DMS79 (cell line): ENCODE measurements around the gene CNOT1.
"Not testable (repeated sequence)": the region's sequence is repeated elsewhere in the genome, so short reads cannot be mapped to it uniquely, and the experiment has no call there.

Source experiments
- DNase-seq: peaks from one replicate; lab custom pipeline; 2025; lab: John Stamatoyannopoulos, UW

The CNOT1 gene

GRCh38 chr16:58582133-58582532 lies 47.5 kb downstream of the CNOT1 start:
- no peak for DNase-seq

GRCh38 chr16:58579587-58579986 lies 50.0 kb downstream of the CNOT1 start:
- no peak for DNase-seq

DNA sequence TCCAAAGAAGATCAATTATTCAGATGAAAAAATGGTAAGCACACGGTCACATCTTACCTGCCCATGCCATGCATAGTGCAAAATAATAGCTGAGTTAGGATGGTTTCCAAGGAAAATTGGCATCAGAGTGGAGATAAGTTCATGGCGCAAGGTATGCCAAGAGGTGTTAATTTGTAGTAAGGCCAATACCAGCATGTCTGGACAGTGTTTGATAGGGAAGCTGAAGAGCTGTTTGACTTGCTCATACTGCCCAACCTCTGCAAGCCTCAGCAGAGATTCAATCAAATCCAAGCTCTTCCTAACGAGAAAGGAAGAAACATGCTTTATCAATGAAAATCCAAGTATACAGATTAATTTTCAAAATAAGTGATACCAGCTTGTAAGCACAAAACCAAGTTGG lies 51.0 kb downstream of the CNOT1 start:
- DNase-seq, result no peak

DNA sequence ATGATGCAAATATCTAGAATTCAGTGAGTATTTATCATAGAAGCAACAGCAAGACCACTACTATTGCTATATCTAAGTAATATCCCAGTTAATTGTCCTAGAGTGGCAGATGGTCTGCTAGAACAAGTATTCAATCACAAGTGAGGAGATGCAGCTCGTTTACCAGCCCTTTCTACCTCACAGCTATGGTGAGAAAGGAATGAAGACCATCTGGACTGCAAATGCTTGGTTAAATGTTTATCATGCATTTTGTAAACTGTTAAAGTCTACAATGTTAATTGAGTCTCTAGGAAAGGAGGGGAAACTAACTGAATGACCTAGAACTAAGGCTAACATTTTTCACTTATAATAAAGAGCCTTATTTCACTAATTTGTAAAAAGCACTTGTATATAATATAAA lies 52.5 kb downstream of the CNOT1 start:
- no peak for DNase-seq

- no peak for DNase-seq
Measured at GRCh38 chr16:58574895-58575294, 54.7 kb downstream of the CNOT1 start.

GRCh38 chr16:58565697-58566096 lies 63.9 kb downstream of the CNOT1 start:
- not testable (repeated sequence) for DNase-seq

DNA sequence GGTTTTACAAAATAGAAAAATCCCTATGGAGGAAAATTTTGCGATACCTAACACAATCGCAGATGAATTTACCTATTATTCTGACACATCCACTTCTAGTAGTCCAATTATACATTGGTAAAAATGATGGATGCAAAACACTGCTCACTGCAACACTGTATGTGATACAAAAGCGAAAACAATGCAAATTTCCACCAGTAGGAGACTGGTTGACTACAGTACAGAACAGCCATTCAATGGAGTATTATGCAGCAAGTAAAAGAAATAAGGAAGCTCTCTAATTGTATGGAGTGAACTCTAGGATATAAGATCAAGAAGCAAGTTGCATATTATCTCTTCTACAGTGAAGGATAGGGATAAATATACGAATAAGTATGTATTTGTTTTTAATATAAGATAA lies 65.9 kb downstream of the CNOT1 start:
- DNase-seq, result no peak

- no peak for DNase-seq
Measured at GRCh38 chr16:58563235-58563634, 66.4 kb downstream of the CNOT1 start.

DNA sequence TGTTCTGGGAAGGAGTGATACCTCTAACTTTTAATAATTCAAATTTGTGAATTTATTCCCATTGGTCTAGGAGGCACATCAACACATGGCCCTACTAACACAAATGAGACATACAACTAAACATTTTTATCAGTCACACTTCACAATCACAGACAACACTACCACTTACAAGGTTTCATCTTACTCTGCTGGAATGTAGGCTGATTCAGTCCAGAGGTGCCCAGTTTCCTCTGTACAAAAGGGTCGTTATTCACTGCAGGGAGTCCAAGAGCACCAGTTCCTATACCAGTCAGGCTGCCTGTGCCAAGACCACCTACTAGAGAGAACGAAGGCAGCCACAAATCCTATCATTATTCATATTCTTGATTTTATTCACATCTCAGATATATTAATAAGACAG lies 72.9 kb downstream of the CNOT1 start:
- DNase-seq, result no peak

DNA sequence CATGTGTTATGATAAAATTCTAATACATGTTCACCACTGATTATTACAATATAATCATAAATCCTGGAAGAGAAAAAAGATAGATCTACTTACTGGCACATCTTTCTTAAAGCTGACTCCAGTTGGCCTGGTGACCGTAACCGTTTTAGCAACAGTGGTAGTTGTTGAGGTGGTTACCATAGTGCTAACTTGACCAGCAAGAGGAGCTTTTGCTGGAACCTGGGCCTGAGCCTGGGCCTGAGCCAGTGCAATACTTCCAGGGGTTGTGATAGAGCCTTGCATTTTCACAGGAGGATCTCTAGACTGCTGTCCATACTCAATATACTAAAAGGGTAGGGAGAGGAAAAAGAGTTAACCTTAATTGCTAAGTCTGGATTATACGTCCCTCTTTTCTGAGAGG lies 78.1 kb downstream of the CNOT1 start:
- no peak for DNase-seq

- no peak for DNase-seq
Measured at GRCh38 chr16:58548378-58548777, 81.2 kb downstream of the CNOT1 start.

DNA sequence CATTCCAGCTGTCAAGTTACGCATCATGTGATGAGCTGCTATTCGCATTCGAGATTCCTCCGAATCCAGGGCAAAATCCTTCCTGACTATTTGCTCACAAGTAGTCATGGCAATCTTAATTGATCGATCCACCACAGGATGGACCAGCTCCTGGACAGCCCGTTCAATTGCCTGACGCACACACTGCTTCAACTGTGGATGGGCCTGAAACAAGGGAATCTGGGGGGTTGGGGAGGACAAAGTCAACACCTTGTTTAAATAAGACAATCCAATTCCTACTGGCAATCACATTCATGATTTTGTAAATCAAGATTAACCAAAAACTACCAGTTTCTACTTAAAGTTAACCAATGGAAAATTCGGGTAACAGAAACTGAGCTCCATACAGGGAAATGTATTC lies 85.9 kb downstream of the CNOT1 start:
- DNase-seq, result no peak

- no peak for DNase-seq
Measured at GRCh38 chr16:58542291-58542690, 87.3 kb downstream of the CNOT1 start.

DNA sequence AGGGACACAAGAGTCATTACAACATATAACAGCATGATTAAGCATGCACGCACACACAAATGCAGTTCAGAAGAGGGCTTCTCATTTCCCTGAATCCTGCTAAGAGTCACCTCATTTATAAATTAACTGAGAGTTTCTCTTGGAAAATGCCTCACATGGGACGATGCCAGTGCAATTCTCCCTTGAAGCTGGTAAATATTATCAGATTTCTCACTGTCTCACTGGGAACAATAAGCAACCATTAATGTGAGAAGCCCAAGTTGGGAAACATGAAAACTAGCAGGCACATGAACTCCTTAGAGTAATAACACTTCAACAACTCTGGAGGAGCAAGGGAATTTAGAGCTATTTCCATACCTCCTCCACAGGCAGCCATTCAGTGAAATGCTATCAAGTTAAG lies 87.9 kb downstream of the CNOT1 start:
- no peak for DNase-seq

- DNase-seq, result no peak
Measured at GRCh38 chr16:58537124-58537906, 92.3 kb downstream of the CNOT1 start.

DNA sequence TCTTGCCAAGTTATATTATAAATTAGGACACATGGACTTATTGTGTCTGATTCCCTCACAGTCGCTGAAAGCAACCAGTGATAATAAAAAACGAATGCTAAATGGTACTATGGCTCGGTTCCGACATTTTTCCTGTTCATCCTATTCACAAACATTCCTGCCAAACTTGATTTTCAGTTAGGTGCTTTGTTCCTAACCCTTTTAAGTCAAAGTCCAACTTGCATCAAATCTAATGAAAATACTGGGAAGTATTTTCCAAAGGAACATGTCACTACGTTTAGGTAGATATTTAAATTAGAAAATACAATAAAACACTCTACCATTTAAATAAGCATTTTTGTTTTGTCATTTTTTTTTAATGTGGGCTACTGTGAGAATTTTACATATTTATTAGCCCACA lies 93.3 kb downstream of the CNOT1 start:
- DNase-seq, result no peak

DNA sequence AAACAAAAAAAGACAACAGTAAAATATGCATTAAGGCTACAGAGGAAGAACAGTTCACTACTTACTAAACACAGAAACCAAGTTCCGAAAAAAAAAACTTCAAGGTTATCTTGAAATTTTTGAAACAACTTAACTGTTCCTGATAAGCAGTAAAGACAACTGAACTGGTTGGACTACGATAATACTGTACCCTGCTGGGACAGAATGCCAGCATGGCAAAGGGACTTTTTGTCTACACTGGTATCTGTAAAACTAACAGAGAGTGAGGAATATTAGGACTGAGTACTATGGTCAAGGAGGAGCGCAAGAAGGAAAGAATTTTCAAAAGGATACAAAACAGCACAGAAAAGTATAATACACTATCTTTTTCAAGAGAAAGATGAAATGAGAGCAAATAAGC lies 94.5 kb downstream of the CNOT1 start:
- no peak for DNase-seq

DNA sequence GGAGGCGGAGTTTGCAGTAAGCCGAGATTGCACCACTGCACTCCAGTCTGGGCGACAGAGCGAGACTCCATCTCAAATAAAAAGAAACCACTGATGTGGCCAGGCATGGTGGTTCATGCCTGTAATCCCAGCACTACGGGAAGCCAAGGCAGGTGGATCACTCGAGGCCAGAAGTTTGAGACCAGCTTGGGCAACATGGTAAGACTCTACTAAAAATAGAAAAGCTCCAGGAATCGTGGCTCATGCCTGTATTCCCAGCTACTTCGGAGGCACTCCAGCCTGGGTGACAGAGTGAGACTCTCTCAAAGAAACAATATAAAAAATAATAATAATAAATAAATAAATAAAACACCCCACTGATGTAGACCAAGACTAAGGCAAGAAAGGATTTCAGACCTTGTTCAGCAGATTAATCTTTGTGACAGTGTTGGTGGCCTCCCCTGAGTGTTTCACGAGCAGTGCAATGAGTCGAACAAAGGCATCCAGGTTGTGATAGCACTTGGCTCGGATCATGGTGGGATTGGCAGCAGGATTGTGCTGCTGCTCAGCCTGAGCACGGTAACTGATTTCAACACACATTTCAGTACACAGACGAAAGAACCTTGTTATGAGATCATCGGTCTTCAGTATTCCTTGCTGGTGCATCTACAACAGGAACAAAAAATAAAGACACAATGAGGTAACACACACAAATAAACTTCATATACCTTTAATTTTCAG lies 95.7 kb downstream of the CNOT1 start:
- DNase-seq, result no peak

- DNase-seq, result no peak
Measured at GRCh38 chr16:58532414-58532813, 97.2 kb downstream of the CNOT1 start.

- DNase-seq, result no peak
Measured at GRCh38 chr16:58530179-58530578, 99.4 kb downstream of the CNOT1 start.

DNA sequence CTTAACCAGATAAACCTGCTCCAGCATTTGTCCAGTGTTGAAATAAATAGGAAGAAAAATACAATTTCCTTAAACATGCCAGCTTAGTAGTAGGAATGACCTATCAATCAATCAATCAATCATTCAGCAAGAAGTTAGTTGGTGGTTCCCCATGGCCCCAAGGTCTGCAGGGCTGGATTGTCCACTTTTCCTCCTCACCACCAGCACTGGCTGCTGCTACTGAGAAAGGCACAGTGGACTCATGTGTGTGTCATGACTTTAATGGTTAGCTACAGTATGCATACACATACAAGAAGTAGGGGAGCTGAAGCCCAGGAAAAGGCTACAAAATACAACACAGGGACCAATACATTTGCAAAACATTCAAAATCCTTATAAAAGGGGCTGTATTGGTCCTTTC lies 109.9 kb downstream of the CNOT1 start:
- no peak for DNase-seq

DNA sequence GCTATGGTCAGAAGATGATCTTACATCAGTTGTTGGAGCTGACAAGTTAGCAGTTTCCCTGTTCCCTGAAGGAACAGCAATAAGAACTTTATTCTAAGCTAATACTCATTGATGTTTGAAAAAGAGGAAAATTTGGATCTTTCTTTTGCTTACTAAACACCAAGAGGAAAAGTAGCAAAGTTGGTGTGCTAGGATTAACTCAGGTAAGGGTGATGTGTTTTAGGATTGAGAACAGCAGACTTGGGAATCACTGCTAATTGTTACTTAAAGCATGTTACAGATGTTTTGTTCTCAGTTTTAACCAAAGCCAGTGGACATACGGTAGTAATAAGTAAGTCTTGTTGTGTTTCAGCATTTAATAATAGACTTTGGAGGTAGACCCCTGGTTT lies 110.7 kb downstream of the CNOT1 start:
- DNase-seq, result no peak

DNA sequence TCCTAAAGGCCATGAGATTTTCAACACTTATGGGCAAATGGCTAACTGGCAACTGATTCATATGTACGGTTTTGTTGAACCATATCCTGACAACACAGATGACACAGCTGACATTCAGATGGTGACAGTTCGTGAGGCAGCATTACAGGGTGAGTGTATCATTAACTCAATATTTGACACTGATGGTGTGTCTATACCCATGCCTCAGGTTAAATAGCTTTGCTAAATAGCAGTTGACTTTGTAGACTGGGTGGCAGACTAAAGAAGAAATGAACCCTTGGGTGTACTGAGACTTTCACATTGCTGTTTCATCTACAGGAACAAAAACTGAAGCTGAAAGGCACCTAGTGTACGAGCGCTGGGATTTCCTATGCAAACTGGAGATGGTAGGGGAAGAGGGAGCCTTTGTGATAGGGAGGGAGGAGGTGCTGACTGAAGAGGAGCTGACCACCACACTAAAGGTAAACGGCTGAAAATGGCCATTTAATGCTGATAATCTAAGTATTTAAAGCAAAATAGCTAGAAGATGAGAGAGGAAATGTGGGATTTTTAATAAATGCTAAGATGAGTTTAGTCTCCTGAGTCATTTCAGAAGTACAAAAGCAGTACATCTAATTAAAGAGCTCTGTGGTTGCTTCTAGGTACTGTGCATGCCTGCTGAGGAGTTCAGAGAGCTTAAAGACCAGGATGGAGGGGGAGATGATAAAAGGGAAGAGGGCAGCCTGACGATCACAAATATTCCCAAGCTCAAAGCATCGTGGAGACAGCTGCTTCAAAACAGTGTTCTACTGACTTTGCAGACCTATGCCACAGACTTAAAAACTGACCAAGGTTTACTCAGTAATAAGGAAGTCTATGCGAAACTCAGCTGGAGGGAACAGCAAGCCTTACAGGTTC lies 111.3 kb downstream of the CNOT1 start:
- DNase-seq, result no peak
